ENCODE data around the gene RWDD1. TPM values are rescaled to one million over a fixed set of nuclear protein-coding genes. Genes with fewer than 3 reads are reported as not detected.

Gene RWDD1
- total RNA-seq, 1 experiment from 2014 or later: 65.3 TPM

DNA sequence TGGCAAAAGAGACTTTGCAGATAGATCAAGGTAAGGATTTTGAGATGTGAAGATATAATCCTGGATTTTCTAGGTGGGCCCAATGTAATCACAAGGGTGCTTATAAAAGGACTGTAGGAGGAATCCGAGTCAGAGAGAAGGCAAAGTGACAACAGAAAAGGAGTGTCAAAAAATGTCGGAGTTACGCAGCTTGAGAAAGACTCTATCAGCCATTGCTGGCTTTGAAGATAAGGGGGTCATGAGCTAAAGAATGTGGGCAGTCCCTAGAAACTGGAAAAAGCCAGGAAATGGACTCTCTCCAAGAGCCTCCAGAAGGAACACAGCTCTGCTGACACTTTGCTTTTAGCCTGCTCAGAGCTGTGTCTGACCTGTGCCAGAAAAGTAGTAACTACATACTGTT, 8.7 kb upstream of the RWDD1 start:
- no peak for DNase-seq
- H3K9me3 ChIP-seq (ENCODE audit: low read length): no peaks in the 10 kb centered on the region
- no peak overlapping the region for H3K4me3 ChIP-seq (ENCODE audit: low read length)
- no peaks in the 10 kb centered on the region for H3K27me3 ChIP-seq (ENCODE audit: low read length)
- no peaks in the 10 kb centered on the region for H3K79me2 ChIP-seq (ENCODE audit: low read length)
- no peak overlapping the region for H3K27ac ChIP-seq (ENCODE audit: low read length)
- H3K4me1 ChIP-seq (ENCODE audit: low read length): no peaks in the 10 kb centered on the region
- no peak overlapping the region for H2AFZ ChIP-seq (ENCODE audit: low read length)
- H3K9ac ChIP-seq (ENCODE audit: low read length): no peak overlapping the region
- H4K20me1 ChIP-seq (ENCODE audit: insufficient read depth, low read depth, low read length): no peaks in the 10 kb centered on the region
- H3K36me3 ChIP-seq (ENCODE audit: insufficient read depth, low read length): no peaks in the 10 kb centered on the region
- no peak overlapping the region for H3K4me2 ChIP-seq (ENCODE audit: low read depth, low read length, poor library complexity, severe bottlenecking)
- no peaks in the 10 kb centered on the region for H3K9me2 ChIP-seq (replicated peaks; ENCODE audit: insufficient read depth, low read length)

DNA sequence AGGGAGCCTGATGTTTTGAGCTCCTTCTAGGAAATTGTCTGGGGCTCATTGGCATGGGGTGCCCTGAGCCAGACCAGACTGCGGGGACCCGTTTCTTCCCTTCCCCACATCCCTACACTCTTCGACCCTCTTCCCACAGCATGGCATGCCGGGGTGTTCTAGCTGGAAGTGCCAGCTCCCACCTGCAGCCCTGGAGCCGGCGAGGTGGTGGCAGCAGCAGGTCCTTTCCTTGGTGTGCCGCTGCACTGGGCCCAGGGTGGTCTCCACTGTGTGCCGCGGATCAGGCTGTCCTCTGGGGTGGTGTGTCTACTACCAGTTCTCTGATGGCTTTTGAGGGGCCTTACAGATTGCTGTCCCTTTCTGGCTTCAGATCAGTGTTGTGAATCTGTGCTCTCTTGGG, 7.5 kb upstream of the RWDD1 start:
- no peak for DNase-seq
- Histone ChIP-seq H3K79me2 (ENCODE audit: low read length) (no peaks in the 10 kb centered on the region), H3K9me2 (replicated peaks; ENCODE audit: insufficient read depth, low read length) (no peaks in the 10 kb centered on the region), H3K9ac (ENCODE audit: low read length) (no peak overlapping the region), H3K4me3 (ENCODE audit: low read length) (no peak overlapping the region), H2AFZ (ENCODE audit: low read length) (no peak overlapping the region), H3K4me1 (ENCODE audit: low read length) (peaks cover 2% of the 10 kb centered on the region), H3K27ac (ENCODE audit: low read length) (no peak overlapping the region), H3K27me3 (ENCODE audit: low read length) (no peaks in the 10 kb centered on the region), H4K20me1 (ENCODE audit: insufficient read depth, low read depth, low read length) (no peaks in the 10 kb centered on the region), H3K4me2 (ENCODE audit: low read depth, low read length, poor library complexity, severe bottlenecking) (no peak overlapping the region), H3K9me3 (ENCODE audit: low read length) (no peaks in the 10 kb centered on the region), H3K36me3 (ENCODE audit: insufficient read depth, low read length) (no peaks in the 10 kb centered on the region)

DNA sequence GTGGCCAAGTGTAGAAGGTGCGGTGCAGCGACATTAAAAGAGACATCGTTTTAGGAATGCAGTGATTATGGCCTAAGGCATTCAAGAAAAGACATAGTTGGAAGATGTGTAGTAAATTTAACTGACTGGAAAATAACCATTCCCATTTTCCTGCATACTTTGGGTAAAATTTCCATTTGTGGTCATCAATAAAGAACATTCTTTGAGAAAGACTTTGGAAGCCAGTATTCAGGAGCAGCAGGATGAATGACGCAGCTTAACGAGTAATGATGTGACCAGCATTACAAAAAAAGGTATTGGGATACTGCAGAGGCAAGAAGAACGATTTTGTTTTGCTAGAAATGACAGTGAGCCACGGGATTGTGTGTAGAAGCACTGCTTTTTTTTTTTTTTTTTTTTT, 7.0 kb upstream of the RWDD1 start:
- no peaks in the 10 kb centered on the region for H3K9me2 ChIP-seq (replicated peaks; ENCODE audit: insufficient read depth, low read length)
- no peak overlapping the region for H3K4me2 ChIP-seq (ENCODE audit: low read depth, low read length, poor library complexity, severe bottlenecking)
- H3K4me3 ChIP-seq (ENCODE audit: low read length): no peak overlapping the region
- no peak for DNase-seq
- no peaks in the 10 kb centered on the region for H4K20me1 ChIP-seq (ENCODE audit: insufficient read depth, low read depth, low read length)
- no peak overlapping the region for H2AFZ ChIP-seq (ENCODE audit: low read length)
- H3K9ac ChIP-seq (ENCODE audit: low read length): no peak overlapping the region
- no peaks in the 10 kb centered on the region for H3K79me2 ChIP-seq (ENCODE audit: low read length)
- no peaks in the 10 kb centered on the region for H3K36me3 ChIP-seq (ENCODE audit: insufficient read depth, low read length)
- no peak overlapping the region for H3K27ac ChIP-seq (ENCODE audit: low read length)
- peaks cover 7% of the 10 kb centered on the region for H3K4me1 ChIP-seq (ENCODE audit: low read length)
- H3K9me3 ChIP-seq (ENCODE audit: low read length): no peaks in the 10 kb centered on the region
- no peaks in the 10 kb centered on the region for H3K27me3 ChIP-seq (ENCODE audit: low read length)

DNA sequence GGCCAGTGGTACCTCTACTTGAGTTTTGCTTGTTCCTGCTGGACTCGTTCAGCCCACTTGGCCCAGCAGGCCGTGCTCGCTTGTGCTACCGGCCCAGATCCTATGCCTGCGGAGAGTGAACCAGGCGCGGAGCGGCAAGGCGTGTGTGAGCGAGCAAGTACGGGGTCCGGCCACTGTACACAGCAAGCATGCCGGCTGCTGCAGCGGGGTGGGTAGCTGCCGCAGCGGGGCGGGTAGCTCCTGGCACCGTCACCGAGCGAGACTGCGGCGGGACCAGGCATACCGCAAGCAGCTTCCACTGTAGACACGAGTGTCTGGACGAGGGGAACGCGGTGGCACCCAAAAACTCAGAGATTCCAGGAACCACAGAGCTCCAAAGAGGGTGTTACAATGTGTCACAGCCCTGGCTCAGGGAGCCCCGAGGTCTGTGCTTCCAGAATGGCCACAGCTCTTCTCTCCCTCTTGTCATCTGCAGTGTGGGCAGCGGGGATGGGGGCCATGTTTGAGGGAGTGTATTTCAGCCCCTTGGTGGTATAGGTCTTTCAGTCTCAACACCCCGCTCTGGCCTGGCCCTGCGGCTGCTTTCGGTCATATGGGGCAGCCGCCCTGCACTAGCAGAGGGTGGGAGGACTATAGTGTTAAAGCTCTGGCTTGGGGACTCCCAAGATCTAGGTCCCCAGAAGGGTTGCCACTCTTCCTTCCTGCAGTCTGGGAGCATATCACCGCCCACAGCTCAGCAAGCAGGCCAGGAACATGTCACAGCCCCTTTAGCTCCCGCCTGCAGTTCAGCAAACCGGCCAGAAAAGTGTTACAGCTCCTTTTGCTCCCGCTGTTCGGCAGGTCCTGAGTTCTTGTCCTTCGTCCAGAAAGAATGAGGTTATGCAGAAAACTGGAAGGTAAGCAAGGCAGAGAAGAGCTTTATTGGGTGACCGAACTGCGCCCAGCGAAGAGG, 6.1 kb upstream of the RWDD1 start:
- H3K4me2 ChIP-seq (ENCODE audit: low read depth, low read length, poor library complexity, severe bottlenecking): no peak overlapping the region
- H3K4me1 ChIP-seq (ENCODE audit: low read length): peaks cover 16% of the 10 kb centered on the region

DNA sequence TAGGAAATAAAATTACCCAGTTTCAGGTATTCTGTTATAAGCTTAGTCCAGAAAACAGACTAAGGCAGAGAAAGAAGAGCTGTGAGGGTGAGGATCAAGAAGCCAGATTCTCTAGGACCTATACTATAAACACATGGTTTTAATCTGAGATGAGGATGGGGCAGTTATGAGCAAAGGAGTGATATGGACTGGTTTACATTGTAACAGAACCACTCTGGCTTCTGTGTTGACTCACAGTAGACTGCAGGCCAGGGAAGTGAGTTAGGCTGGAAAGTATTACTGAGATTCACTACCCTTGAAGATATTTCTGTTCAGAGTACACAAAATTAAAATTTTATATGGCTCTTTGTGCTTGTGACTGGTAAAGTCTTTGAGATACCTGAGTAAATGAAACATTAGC, 3.2 kb upstream of the RWDD1 start:
- Histone ChIP-seq H3K4me2 (ENCODE audit: low read depth, low read length, poor library complexity, severe bottlenecking) (no peak overlapping the region), H3K4me1 (ENCODE audit: low read length) (peaks cover 22% of the 10 kb centered on the region)

More for the DNA sequence above, 6.1 kb upstream of the RWDD1 start:
- no peak overlapping the region for H3K27ac ChIP-seq (ENCODE audit: low read length)
- H3K9me3 ChIP-seq (ENCODE audit: low read length): no peaks in the 10 kb centered on the region
- H2AFZ ChIP-seq (ENCODE audit: low read length): no peak overlapping the region
- H3K79me2 ChIP-seq (ENCODE audit: low read length): peaks cover 7% of the 10 kb centered on the region
- H3K27me3 ChIP-seq (ENCODE audit: low read length): no peaks in the 10 kb centered on the region
- no peak for DNase-seq
- no peaks in the 10 kb centered on the region for H3K9me2 ChIP-seq (replicated peaks; ENCODE audit: insufficient read depth, low read length)
- H3K36me3 ChIP-seq (ENCODE audit: insufficient read depth, low read length): no peaks in the 10 kb centered on the region
- no peaks in the 10 kb centered on the region for H4K20me1 ChIP-seq (ENCODE audit: insufficient read depth, low read depth, low read length)
- no peak overlapping the region for H3K9ac ChIP-seq (ENCODE audit: low read length)
- no peak overlapping the region for H3K4me3 ChIP-seq (ENCODE audit: low read length)

DNA sequence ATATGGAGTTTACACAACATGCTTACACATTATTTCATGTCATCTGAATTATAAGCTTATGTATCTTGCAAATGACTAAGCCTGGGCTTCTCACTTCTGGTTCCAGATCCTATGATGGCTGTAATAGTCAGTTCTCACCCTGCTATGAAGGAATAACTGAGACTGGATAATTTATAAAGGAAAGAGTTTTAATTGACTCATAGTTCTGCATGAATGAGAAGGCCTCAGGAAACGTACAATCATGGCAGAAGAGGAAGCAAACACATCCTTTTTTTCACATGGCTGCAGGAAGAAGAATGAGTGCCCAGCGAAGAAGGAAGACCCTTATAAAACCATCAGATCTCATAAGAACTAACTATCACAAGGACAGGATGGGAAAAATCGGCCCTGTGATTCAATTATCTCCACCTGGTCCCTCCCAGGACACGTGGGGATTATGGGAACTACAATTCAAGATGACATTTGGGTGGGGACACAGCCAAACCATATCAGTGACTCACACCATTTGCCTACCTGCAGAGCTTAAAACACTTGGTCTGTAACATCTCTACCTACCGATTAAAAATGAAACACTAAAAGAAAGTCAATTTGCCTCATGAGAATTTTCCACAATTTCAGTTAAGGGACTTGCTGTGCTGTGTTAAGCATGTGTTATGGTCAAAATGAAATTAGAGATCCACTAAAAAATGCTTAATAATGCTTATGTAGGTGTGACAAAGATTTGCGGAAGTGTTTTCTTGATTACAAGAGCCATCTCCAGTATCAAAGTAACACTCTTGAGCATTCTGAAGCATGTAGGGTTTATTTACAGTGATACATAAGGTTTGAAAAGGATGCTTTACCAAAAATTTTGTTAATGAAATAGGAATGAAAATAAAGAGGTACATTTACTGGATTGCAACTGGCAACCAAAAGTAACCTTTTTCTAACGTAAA, 2.2 kb upstream of the RWDD1 start:
- Histone ChIP-seq H3K36me3 (ENCODE audit: insufficient read depth, low read length) (no peaks in the 10 kb centered on the region; the same call in 1 of the 2 replicates), H3K79me2 (ENCODE audit: low read length) (peaks cover 42% of the 10 kb centered on the region), H3K9me2 (replicated peaks; ENCODE audit: insufficient read depth, low read length) (no peaks in the 10 kb centered on the region), H3K27me3 (ENCODE audit: low read length) (no peaks in the 10 kb centered on the region), H3K4me1 (ENCODE audit: low read length) (peaks cover 32% of the 10 kb centered on the region), H4K20me1 (ENCODE audit: insufficient read depth, low read depth, low read length) (no peaks in the 10 kb centered on the region), H3K9ac (ENCODE audit: low read length) (peak overlapping the region; percentile 85), H3K9me3 (ENCODE audit: low read length) (no peaks in the 10 kb centered on the region), H3K4me2 (ENCODE audit: low read depth, low read length, poor library complexity, severe bottlenecking) (peak overlapping the region; percentile 94), H3K27ac (ENCODE audit: low read length) (no peak overlapping the region), H3K4me3 (ENCODE audit: low read length) (peak overlapping the region; percentile 87), H2AFZ (ENCODE audit: low read length) (peak overlapping the region; percentile 36; the same call in 1 of the 2 replicates)
- DNase-seq: peak; percentile 67

More for the DNA sequence above, 3.2 kb upstream of the RWDD1 start:
- no peak for DNase-seq
- Histone ChIP-seq H2AFZ (ENCODE audit: low read length) (no peak overlapping the region), H3K9ac (ENCODE audit: low read length) (no peak overlapping the region), H3K9me2 (replicated peaks; ENCODE audit: insufficient read depth, low read length) (no peaks in the 10 kb centered on the region), H3K79me2 (ENCODE audit: low read length) (peaks cover 32% of the 10 kb centered on the region), H3K27ac (ENCODE audit: low read length) (no peak overlapping the region), H3K9me3 (ENCODE audit: low read length) (no peaks in the 10 kb centered on the region), H3K4me3 (ENCODE audit: low read length) (no peak overlapping the region), H3K27me3 (ENCODE audit: low read length) (no peaks in the 10 kb centered on the region), H3K36me3 (ENCODE audit: insufficient read depth, low read length) (no peaks in the 10 kb centered on the region), H4K20me1 (ENCODE audit: insufficient read depth, low read depth, low read length) (no peaks in the 10 kb centered on the region)

DNA sequence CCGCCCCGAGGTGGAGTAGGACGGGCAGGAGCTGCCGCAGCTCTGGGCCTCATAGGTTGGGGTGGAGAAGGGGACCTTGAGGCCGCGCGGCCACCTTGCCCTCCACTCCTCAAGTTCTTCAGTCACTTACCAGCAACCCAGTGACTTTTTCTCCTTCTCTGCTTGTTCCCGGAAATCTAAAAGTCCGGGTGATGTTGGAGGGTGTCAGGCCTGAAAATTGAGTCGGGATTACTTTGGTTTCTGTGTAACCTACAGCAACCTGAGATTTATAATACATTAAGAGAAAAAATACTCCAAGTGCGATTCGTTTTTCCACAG, 338 bp downstream of the RWDD1 start:
- peaks cover 17% of the 10 kb centered on the region for H3K36me3 ChIP-seq (ENCODE audit: insufficient read depth, low read length)
- peak overlapping the region; percentile 74 for H3K9ac ChIP-seq (ENCODE audit: low read length)
- DNase-seq: no peak
- peak overlapping the region; percentile 88 for H3K4me2 ChIP-seq (ENCODE audit: low read depth, low read length, poor library complexity, severe bottlenecking)
- no peaks in the 10 kb centered on the region for H3K9me3 ChIP-seq (ENCODE audit: low read length)
- peak overlapping the region; percentile 87 for H3K4me3 ChIP-seq (ENCODE audit: low read length)
- H3K79me2 ChIP-seq (ENCODE audit: low read length): peaks cover 67% of the 10 kb centered on the region
- H3K9me2 ChIP-seq (replicated peaks; ENCODE audit: insufficient read depth, low read length): no peaks in the 10 kb centered on the region
- no peaks in the 10 kb centered on the region for H3K27me3 ChIP-seq (ENCODE audit: low read length)
- peak overlapping the region; percentile 68 for H3K27ac ChIP-seq (ENCODE audit: low read length)
- H3K4me1 ChIP-seq (ENCODE audit: low read length): peaks cover 34% of the 10 kb centered on the region
- no peaks in the 10 kb centered on the region for H4K20me1 ChIP-seq (ENCODE audit: insufficient read depth, low read depth, low read length)
- no peak overlapping the region; the same call in 1 of the 2 replicates for H2AFZ ChIP-seq (ENCODE audit: low read length)

DNA sequence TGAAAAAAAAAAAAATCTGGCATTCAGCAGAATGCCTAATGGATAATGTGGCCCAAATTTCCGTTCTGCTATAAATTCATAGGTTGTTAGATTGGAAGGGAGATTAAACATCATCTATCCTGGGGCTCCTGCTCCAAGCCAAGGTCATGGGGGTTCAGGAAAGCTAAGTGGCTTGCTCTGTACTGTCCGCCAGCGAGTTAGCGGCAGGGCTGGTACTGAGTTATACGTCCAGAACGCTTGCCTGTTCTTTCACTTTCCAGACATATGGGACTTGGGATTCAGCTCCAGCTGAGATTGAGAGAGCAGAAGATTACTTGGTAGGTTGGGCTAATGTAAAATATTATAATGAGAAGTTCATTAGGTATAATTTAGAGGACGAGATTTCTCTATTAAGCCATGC, 858 bp downstream of the RWDD1 start:
- H3K9me2 ChIP-seq (replicated peaks; ENCODE audit: insufficient read depth, low read length): no peaks in the 10 kb centered on the region
- no peaks in the 10 kb centered on the region for H3K9me3 ChIP-seq (ENCODE audit: low read length)
- no peaks in the 10 kb centered on the region for H4K20me1 ChIP-seq (ENCODE audit: insufficient read depth, low read depth, low read length)
- H3K4me2 ChIP-seq (ENCODE audit: low read depth, low read length, poor library complexity, severe bottlenecking): peak overlapping the region; percentile 88
- peak overlapping the region; percentile 74 for H3K9ac ChIP-seq (ENCODE audit: low read length)
- H3K79me2 ChIP-seq (ENCODE audit: low read length): peaks cover 73% of the 10 kb centered on the region
- H3K36me3 ChIP-seq (ENCODE audit: insufficient read depth, low read length): peaks cover 23% of the 10 kb centered on the region
- H3K27me3 ChIP-seq (ENCODE audit: low read length): no peaks in the 10 kb centered on the region
- peaks cover 34% of the 10 kb centered on the region for H3K4me1 ChIP-seq (ENCODE audit: low read length)
- H3K27ac ChIP-seq (ENCODE audit: low read length): peak overlapping the region; percentile 68
- no peak overlapping the region for H2AFZ ChIP-seq (ENCODE audit: low read length)
- DNase-seq: peak; percentile 73
- peak overlapping the region; percentile 87 for H3K4me3 ChIP-seq (ENCODE audit: low read length)
